Panc1 (cell line): ENCODE measurements around the gene RPRD2.
A peak's percentile ranks its signal among the peaks of the same experiment; 100 is the strongest.

ENCODE experiments used
- POLR2AphosphoS5 ChIP-seq: IDR thresholded peaks from 2 replicates; pipeline ENCODE4 v1.6.1; 2012; ENCODE audit warnings: mild to moderate bottlenecking, low read depth, low read length, moderate library complexity
- TF ChIP-seq, protein P1 (sequence below): fragments of 450-650 bp; IDR thresholded peaks from 2 replicates; pipeline ENCODE4 v1.5.1; 2017; ENCODE audit warnings: mild to moderate bottlenecking
- TF ChIP-seq, protein P2 (sequence below), 2 experiments: IDR thresholded peaks; 2 replicates each; pipeline ENCODE4 v1.6.1; 2011 to 2012; ENCODE audit warnings: low read depth in 2 of 2, control low read depth in 1 of 2, low read length in 1 of 2, mild to moderate bottlenecking in 1 of 2, moderate library complexity in 1 of 2; ENCODE audit not compliant: insufficient read depth in 1 of 2

DNA sequence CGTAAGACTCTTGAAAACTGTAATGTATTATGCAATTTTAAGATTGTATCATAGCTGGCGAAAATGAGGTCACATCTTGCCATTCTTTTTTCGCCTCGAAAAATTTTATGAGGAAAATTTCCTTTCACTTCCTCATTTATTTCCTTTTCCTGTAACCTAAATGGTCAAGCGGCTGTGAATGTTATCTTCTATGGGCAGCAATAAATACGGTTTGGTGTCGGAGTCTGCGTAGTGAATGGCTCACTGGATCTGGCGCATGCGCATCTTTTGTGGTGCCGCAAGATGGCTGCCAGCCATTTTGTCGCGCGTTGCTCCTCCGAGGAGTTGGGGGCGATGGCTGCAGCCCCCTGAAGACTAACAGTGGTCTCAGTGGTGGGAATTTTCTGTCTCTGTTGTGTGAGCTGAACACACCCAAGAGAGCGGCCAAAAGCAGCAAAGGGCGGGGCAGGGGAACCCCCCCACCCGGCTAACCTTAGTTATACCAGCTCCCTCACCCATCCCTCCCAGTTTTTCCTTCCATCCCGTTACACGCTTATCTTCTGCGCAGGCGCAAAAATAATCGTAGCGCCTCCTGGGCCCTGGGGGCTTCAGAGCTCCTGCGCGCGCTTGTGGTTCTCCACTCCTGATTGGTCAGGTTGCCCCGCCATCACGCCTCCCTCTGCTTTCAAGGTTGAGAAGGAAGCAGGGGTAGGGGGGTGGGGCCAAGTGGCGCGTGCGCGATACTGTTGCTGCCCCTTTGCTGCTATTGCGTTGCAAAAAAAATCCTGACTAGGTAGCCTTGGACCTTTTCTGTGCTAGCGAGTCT lies at the start of gene RPRD2:
- peak; percentile 83 for TF ChIP-seq POLR2AphosphoS5
- TF ChIP-seq, protein P1, sequence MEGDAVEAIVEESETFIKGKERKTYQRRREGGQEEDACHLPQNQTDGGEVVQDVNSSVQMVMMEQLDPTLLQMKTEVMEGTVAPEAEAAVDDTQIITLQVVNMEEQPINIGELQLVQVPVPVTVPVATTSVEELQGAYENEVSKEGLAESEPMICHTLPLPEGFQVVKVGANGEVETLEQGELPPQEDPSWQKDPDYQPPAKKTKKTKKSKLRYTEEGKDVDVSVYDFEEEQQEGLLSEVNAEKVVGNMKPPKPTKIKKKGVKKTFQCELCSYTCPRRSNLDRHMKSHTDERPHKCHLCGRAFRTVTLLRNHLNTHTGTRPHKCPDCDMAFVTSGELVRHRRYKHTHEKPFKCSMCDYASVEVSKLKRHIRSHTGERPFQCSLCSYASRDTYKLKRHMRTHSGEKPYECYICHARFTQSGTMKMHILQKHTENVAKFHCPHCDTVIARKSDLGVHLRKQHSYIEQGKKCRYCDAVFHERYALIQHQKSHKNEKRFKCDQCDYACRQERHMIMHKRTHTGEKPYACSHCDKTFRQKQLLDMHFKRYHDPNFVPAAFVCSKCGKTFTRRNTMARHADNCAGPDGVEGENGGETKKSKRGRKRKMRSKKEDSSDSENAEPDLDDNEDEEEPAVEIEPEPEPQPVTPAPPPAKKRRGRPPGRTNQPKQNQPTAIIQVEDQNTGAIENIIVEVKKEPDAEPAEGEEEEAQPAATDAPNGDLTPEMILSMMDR, result no peak
- TF ChIP-seq, protein P2, sequence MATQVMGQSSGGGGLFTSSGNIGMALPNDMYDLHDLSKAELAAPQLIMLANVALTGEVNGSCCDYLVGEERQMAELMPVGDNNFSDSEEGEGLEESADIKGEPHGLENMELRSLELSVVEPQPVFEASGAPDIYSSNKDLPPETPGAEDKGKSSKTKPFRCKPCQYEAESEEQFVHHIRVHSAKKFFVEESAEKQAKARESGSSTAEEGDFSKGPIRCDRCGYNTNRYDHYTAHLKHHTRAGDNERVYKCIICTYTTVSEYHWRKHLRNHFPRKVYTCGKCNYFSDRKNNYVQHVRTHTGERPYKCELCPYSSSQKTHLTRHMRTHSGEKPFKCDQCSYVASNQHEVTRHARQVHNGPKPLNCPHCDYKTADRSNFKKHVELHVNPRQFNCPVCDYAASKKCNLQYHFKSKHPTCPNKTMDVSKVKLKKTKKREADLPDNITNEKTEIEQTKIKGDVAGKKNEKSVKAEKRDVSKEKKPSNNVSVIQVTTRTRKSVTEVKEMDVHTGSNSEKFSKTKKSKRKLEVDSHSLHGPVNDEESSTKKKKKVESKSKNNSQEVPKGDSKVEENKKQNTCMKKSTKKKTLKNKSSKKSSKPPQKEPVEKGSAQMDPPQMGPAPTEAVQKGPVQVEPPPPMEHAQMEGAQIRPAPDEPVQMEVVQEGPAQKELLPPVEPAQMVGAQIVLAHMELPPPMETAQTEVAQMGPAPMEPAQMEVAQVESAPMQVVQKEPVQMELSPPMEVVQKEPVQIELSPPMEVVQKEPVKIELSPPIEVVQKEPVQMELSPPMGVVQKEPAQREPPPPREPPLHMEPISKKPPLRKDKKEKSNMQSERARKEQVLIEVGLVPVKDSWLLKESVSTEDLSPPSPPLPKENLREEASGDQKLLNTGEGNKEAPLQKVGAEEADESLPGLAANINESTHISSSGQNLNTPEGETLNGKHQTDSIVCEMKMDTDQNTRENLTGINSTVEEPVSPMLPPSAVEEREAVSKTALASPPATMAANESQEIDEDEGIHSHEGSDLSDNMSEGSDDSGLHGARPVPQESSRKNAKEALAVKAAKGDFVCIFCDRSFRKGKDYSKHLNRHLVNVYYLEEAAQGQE (IDR thresholded peaks at IDR 0.05; ENCODE audit: insufficient read depth in 1 of 2, low read depth in 2 of 2, low read length in 1 of 2), result no peak; a peak in 1 of 4 replicates
